Activated CD4-positive, alpha-beta T cell treated with anti-CD3 and anti-CD28 coated beads for 36 hours (primary cell): ENCODE results near the gene CD300LB. TPM values are rescaled to one million over a fixed set of nuclear protein-coding genes. Genes with fewer than 3 reads are reported as not detected.

ENCODE experiments used
- ATAC-seq: fragments of 200-7000 bp; cut with Tn5 transposase; one replicate; pipeline ENCODE4 v1.10.0; 2021; ENCODE audit warnings: mild to moderate bottlenecking, moderate library complexity
- CTCF ChIA-PET: fragments of 350-600 bp; sonication (Branson Sonifier 250); formaldehyde crosslinking; loops from one replicate; lab custom pipeline; 2021; ENCODE audit warnings: antibody characterized with exemption; lab: Charles Lee
- POLR2A ChIA-PET: fragments of 350-600 bp; sonication (Branson Sonifier 250); formaldehyde crosslinking; loops from one replicate; lab custom pipeline; 2021; ENCODE audit warnings: antibody characterized with exemption, inconsistent platforms; lab: Charles Lee
- DNase-seq: peaks from one replicate; pipeline ENCODE4 v3.0.0-alpha.2; 2020
- H3K27ac Mint-ChIP-seq: one replicate; pipeline ENCODE4 v1.8.0; 2021; ENCODE audit warnings: mixed read lengths
- H3K27me3 Mint-ChIP-seq: one replicate; pipeline ENCODE4 v1.8.0; 2021; ENCODE audit warnings: mixed read lengths
- H3K36me3 Mint-ChIP-seq: one replicate; pipeline ENCODE4 v1.8.0; 2021; ENCODE audit warnings: low read depth, mixed read lengths
- H3K4me1 Mint-ChIP-seq: one replicate; pipeline ENCODE4 v1.8.0; 2021; ENCODE audit warnings: mixed read lengths
- H3K4me3 Mint-ChIP-seq: one replicate; pipeline ENCODE4 v1.8.0; 2021; ENCODE audit warnings: mild to moderate bottlenecking, moderate library complexity, mixed read lengths
- H3K9me3 Mint-ChIP-seq: one replicate; pipeline ENCODE4 v1.8.0; 2021; ENCODE audit warnings: low read depth, mixed read lengths
- intact Hi-C, 2 experiments: fragments of 100-400 bp; cut with DNase I in 1 of 2; cut with micrococcal nuclease in 1 of 2; formaldehyde crosslinking; loops; one replicate each; pipeline versions ENCODE4 v1.14.2 to v1.15.1; 2022 to 2024; cut with DNase I, micrococcal nuclease
- total RNA-seq, 2 experiments: library from RNA; stranded (reverse); gene quantifications; one replicate each; pipeline ENCODE4 v1.2.3, GENCODE V29; 2021

Gene CD300LB
- total RNA-seq, 2 experiments from 2014 or later: not detected

GRCh38 chr17:74547736-74548135 lies 16.5 kb upstream of the CD300LB start:
- Mint-ChIP-seq H3K4me1 (peaks cover 9% of the 10 kb centered on the region), H3K27ac (peak overlapping the region; percentile 71), H3K9me3 (no peaks in the 10 kb centered on the region), H3K27me3 (no peaks in the 10 kb centered on the region), H3K36me3 (no peaks in the 10 kb centered on the region), H3K4me3 (no peak overlapping the region)
- ChIA-PET CTCF (interaction anchor here (0.6 kb wide), 1 partner anchor 110 kb away, joined by 3 read pairs; no protein-coding TSS in a partner anchor), POLR2A (no interaction called here)
- peak; percentile 53 for DNase-seq
- peak; percentile 85 for ATAC-seq
- intact Hi-C loops: loop anchor here in 1 of 2 experiments (5.0 kb wide), 1 partner anchor 55 kb away; no protein-coding TSS in a partner anchor

- DNase-seq (no peak), ATAC-seq (no peak)
- H3K9me3 Mint-ChIP-seq: no peaks in the 10 kb centered on the region
- no peaks in the 10 kb centered on the region for H3K27me3 Mint-ChIP-seq
- no peak overlapping the region for H3K4me3 Mint-ChIP-seq
- ChIA-PET CTCF (interaction anchor here (0.6 kb wide), 1 partner anchor 111 kb away, joined by 3 read pairs; no protein-coding TSS in a partner anchor), POLR2A (no interaction called here)
- intact Hi-C loops: loop anchor here in 1 of 2 experiments (5.0 kb wide), 1 partner anchor 55 kb away; no protein-coding TSS in a partner anchor
- H3K36me3 Mint-ChIP-seq: no peaks in the 10 kb centered on the region
- H3K4me1 Mint-ChIP-seq: peaks cover 9% of the 10 kb centered on the region
- peak overlapping the region; percentile 71 for H3K27ac Mint-ChIP-seq
These were observed 16.0 kb upstream of the CD300LB start for GRCh38 chr17:74547264-74547663.

- Mint-ChIP-seq H3K36me3 (no peaks in the 10 kb centered on the region), H3K4me3 (no peak overlapping the region), H3K9me3 (no peaks in the 10 kb centered on the region), H3K4me1 (peaks cover 9% of the 10 kb centered on the region), H3K27me3 (no peaks in the 10 kb centered on the region), H3K27ac (no peak overlapping the region)
- POLR2A ChIA-PET: no interaction called here
- intact Hi-C loops: loop anchor here in 1 of 2 experiments (5.0 kb wide), 1 partner anchor 56 kb away; no protein-coding TSS in a partner anchor
- no peak for ATAC-seq
- no peak for DNase-seq
- CTCF ChIA-PET: no interaction called here
These were observed 15.3 kb upstream of the CD300LB start for GRCh38 chr17:74546586-74546985.

- Mint-ChIP-seq H3K27me3 (no peaks in the 10 kb centered on the region), H3K4me3 (no peak within 1 kb of the TSS), H3K27ac (no peak within 1 kb of the TSS), H3K9me3 (no peaks in the 10 kb centered on the region), H3K36me3 (no peaks in the 10 kb centered on the region), H3K4me1 (peaks cover 9% of the 10 kb centered on the region)
- intact Hi-C loops: loop anchor here in 1 of 2 experiments (5.0 kb wide), 1 partner anchor 56 kb away; no protein-coding TSS in a partner anchor
- ChIA-PET POLR2A (no interaction called here), CTCF (no interaction called here)
- DNase-seq (no peak), ATAC-seq (no peak)
These were observed 14.6 kb upstream of the CD300LB start, which contains the start of gene CD300C for GRCh38 chr17:74545843-74546230. Gene CD300C, minus strand, starts transcription at chr17:74546115. Its CDS starts 333 bp downstream, at chr17:74545782.

- ATAC-seq: no peak
- no peak overlapping the region for H3K4me3 Mint-ChIP-seq
- ChIA-PET CTCF (no interaction called here), POLR2A (no interaction called here)
- peaks cover 9% of the 10 kb centered on the region for H3K4me1 Mint-ChIP-seq
- H3K27me3 Mint-ChIP-seq: peaks cover under 1% of the 10 kb centered on the region
- intact Hi-C loops: loop anchor here in 1 of 2 experiments (5.0 kb wide), 1 partner anchor 57 kb away; no protein-coding TSS in a partner anchor
- no peak overlapping the region for H3K27ac Mint-ChIP-seq
- DNase-seq: no peak
- H3K9me3 Mint-ChIP-seq: no peaks in the 10 kb centered on the region
- no peaks in the 10 kb centered on the region for H3K36me3 Mint-ChIP-seq
These were observed 13.9 kb upstream of the CD300LB start for GRCh38 chr17:74544991-74545842.

GRCh38 chr17:74543891-74544760 lies 12.9 kb upstream of the CD300LB start:
- H3K4me1 Mint-ChIP-seq: peaks cover 9% of the 10 kb centered on the region
- H3K9me3 Mint-ChIP-seq: no peaks in the 10 kb centered on the region
- peaks cover 2% of the 10 kb centered on the region for H3K27me3 Mint-ChIP-seq
- H3K4me3 Mint-ChIP-seq: no peak overlapping the region
- ATAC-seq (no peak), DNase-seq (no peak)
- ChIA-PET CTCF (no interaction called here), POLR2A (no interaction called here)
- H3K27ac Mint-ChIP-seq: no peak overlapping the region
- no peaks in the 10 kb centered on the region for H3K36me3 Mint-ChIP-seq
- intact Hi-C loops: no loop called here

- Mint-ChIP-seq H3K4me3 (no peak overlapping the region), H3K9me3 (no peaks in the 10 kb centered on the region), H3K27ac (no peak overlapping the region), H3K36me3 (no peaks in the 10 kb centered on the region), H3K4me1 (peaks cover 9% of the 10 kb centered on the region), H3K27me3 (peaks cover 2% of the 10 kb centered on the region)
- no peak for ATAC-seq
- CTCF ChIA-PET: no interaction called here
- POLR2A ChIA-PET: no interaction called here
- DNase-seq: no peak
- intact Hi-C loops: no loop called here
These were observed 12.1 kb upstream of the CD300LB start for GRCh38 chr17:74543406-74543805.

- no peaks in the 10 kb centered on the region for H3K9me3 Mint-ChIP-seq
- DNase-seq (no peak), ATAC-seq (no peak)
- ChIA-PET CTCF (no interaction called here), POLR2A (no interaction called here)
- no peak overlapping the region for H3K4me3 Mint-ChIP-seq
- peaks cover 2% of the 10 kb centered on the region for H3K27me3 Mint-ChIP-seq
- no peaks in the 10 kb centered on the region for H3K36me3 Mint-ChIP-seq
- H3K27ac Mint-ChIP-seq: no peak overlapping the region
- peaks cover 4% of the 10 kb centered on the region for H3K4me1 Mint-ChIP-seq
- intact Hi-C loops: no loop called here
These were observed 11.6 kb upstream of the CD300LB start for GRCh38 chr17:74542727-74543383.

GRCh38 chr17:74542166-74542565 lies 10.9 kb upstream of the CD300LB start:
- POLR2A ChIA-PET: no interaction called here

GRCh38 chr17:74541176-74542111 lies 10.2 kb upstream of the CD300LB start:
- no peak overlapping the region for H3K27ac Mint-ChIP-seq
- no peak overlapping the region for H3K4me3 Mint-ChIP-seq
- H3K27me3 Mint-ChIP-seq: peaks cover 2% of the 10 kb centered on the region
- DNase-seq (no peak), ATAC-seq (no peak)
- intact Hi-C loops: no loop called here
- POLR2A ChIA-PET: no interaction called here
- H3K4me1 Mint-ChIP-seq: no peaks in the 10 kb centered on the region
- CTCF ChIA-PET: interaction anchor here (0.6 to 0.7 kb wide), 2 partner anchors 84 to 162 kb away, joined by 3 read pairs; no protein-coding TSS in a partner anchor
- no peaks in the 10 kb centered on the region for H3K36me3 Mint-ChIP-seq
- no peaks in the 10 kb centered on the region for H3K9me3 Mint-ChIP-seq

More at GRCh38 chr17:74542166-74542565, 10.9 kb upstream of the CD300LB start:
- H3K4me1 Mint-ChIP-seq: no peaks in the 10 kb centered on the region
- DNase-seq (no peak), ATAC-seq (no peak)
- intact Hi-C loops: no loop called here
- CTCF ChIA-PET: no interaction called here
- no peak overlapping the region for H3K27ac Mint-ChIP-seq
- no peak overlapping the region for H3K4me3 Mint-ChIP-seq
- H3K36me3 Mint-ChIP-seq: no peaks in the 10 kb centered on the region
- no peaks in the 10 kb centered on the region for H3K9me3 Mint-ChIP-seq
- H3K27me3 Mint-ChIP-seq: peaks cover 2% of the 10 kb centered on the region
